H1 (cell line): ENCODE data around the gene DEDD2. TPM values are rescaled to one million over a fixed set of nuclear protein-coding genes. Genes with fewer than 3 reads are reported as not detected.

Experiments used
- CTCF ChIA-PET: fragments of 300-600 bp; sonication (Branson Sonifier 250); formaldehyde crosslinking; loops from one replicate; lab custom pipeline; 2021; ENCODE audit not compliant: partially characterized antibody; lab: Charles Lee
- POLR2A ChIA-PET: fragments of 300-600 bp; sonication (Branson Sonifier 250); formaldehyde crosslinking; loops from one replicate; lab custom pipeline; 2021; ENCODE audit warnings: inconsistent platforms; ENCODE audit not compliant: partially characterized antibody; lab: Charles Lee
- DNase-seq, 2 experiments: peaks; one replicate each; pipeline versions ENCODE4 v3.0.0 to v3.0.0-alpha.2; 2010 to 2022; ENCODE audit warnings: low spot score in 2 of 2, low read depth in 1 of 2, mixed read lengths in 1 of 2
- FAIRE-seq: peaks from 2 replicates; lab custom pipeline; 2011; peaks lifted over from hg19 to GRCh38; lab: Jason Lieb, UNC
- H2AFZ ChIP-seq: 2 replicates; pipeline ENCODE4 v1.8.1; 2012; ENCODE audit warnings: low read length, inconsistent platforms
- H2AK5ac ChIP-seq: 2 replicates; pipeline ENCODE4 v1.6.1; 2013; ENCODE audit warnings: low read depth, low read length
- H2BK120ac ChIP-seq: replicated peaks from 2 replicates; pipeline ENCODE3; 2013; ENCODE audit warnings: low read depth, low read length, inconsistent platforms
- H2BK12ac ChIP-seq: 2 replicates; pipeline ENCODE4 v1.6.1; 2013; ENCODE audit warnings: low read depth, low read length
- H2BK15ac ChIP-seq: 2 replicates; pipeline ENCODE4 v1.6.1; 2013; ENCODE audit warnings: low read length
- H2BK20ac ChIP-seq: 2 replicates; pipeline ENCODE4 v1.6.1; 2013; ENCODE audit warnings: low read length
- H2BK5ac ChIP-seq: 2 replicates; pipeline ENCODE4 v1.6.1; 2013; ENCODE audit warnings: low read depth, low read length
- H3K14ac ChIP-seq: 2 replicates; pipeline ENCODE4 v1.6.1; 2013; ENCODE audit warnings: inconsistent platforms; ENCODE audit not compliant: insufficient read length
- H3K18ac ChIP-seq: 2 replicates; pipeline ENCODE4 v1.6.1; 2013; ENCODE audit warnings: low read length; ENCODE audit errors: extremely low read depth
- H3K23ac ChIP-seq: 2 replicates; pipeline ENCODE4 v1.6.1; 2013; ENCODE audit warnings: inconsistent platforms; ENCODE audit not compliant: insufficient read length
- H3K23me2 ChIP-seq: 2 replicates; pipeline ENCODE4 v1.6.1; 2013; ENCODE audit warnings: low read depth, low read length
- H3K27ac ChIP-seq: 2 replicates; pipeline ENCODE4 v1.6.1; 2011; ENCODE audit warnings: low read depth, low read length, inconsistent platforms
- H3K27me3 ChIP-seq, 4 experiments: replicated peaks in 1 of 4; 1 replicate in 1 of 4; 2 replicates in 3 of 4; pipeline versions ENCODE4 v1.6.1 to v1.8.1; 2011 to 2013; ENCODE audit warnings: low read length in 3 of 4, mild to moderate bottlenecking in 3 of 4, inconsistent platforms in 2 of 4, mixed read lengths in 2 of 4, moderate library complexity in 1 of 4; ENCODE audit not compliant: control insufficient read depth in 3 of 4, insufficient read depth in 3 of 4; ENCODE audit errors: extremely low read depth in 1 of 4
- H3K36me3 ChIP-seq, 4 experiments: 2 replicates each; pipeline versions ENCODE4 v1.6.1 to v1.8.1; 2011 to 2013; ENCODE audit warnings: mild to moderate bottlenecking in 4 of 4, low read length in 3 of 4, moderate library complexity in 2 of 4, control low read depth in 1 of 4, inconsistent platforms in 1 of 4; ENCODE audit not compliant: insufficient read depth in 4 of 4, control insufficient read depth in 2 of 4
- H3K4ac ChIP-seq: replicated peaks from 2 replicates; pipeline ENCODE3; 2013; ENCODE audit warnings: low read length, low read depth, mixed read lengths, inconsistent platforms; ENCODE audit not compliant: insufficient read length
- H3K4me1 ChIP-seq, 4 experiments: replicated peaks in 1 of 4; 1 replicate in 1 of 4; 2 replicates in 3 of 4; pipeline versions ENCODE4 v1.6.1 to v1.8.1; 2011 to 2013; ENCODE audit warnings: low read length in 3 of 4, inconsistent platforms in 2 of 4, mixed read lengths in 1 of 4; ENCODE audit not compliant: insufficient read depth in 4 of 4, control insufficient read depth in 3 of 4
- H3K4me2 ChIP-seq, 2 experiments: 2 replicates each; pipeline versions ENCODE4 v1.6.1 to v1.8.1; 2011 to 2013; ENCODE audit warnings: low read depth in 2 of 2, low read length in 2 of 2, control low read depth in 1 of 2, inconsistent platforms in 1 of 2, mild to moderate bottlenecking in 1 of 2; ENCODE audit not compliant: insufficient read depth in 1 of 2
- H3K4me3 ChIP-seq, 4 experiments: fragments of 200-600, 300-600 bp in 1 of 4; sonication (generic), shearing (Covaris generic), sonication (Bioruptor Twin) in 1 of 4; 2 replicates each; pipeline versions ENCODE4 v1.5.1 to v1.8.1; 2011 to 2016; ENCODE audit warnings: low read length in 4 of 4, low read depth in 3 of 4, control low read depth in 2 of 4, inconsistent platforms in 2 of 4, mild to moderate bottlenecking in 2 of 4, mixed read lengths in 1 of 4, moderate library complexity in 1 of 4; ENCODE audit not compliant: insufficient read depth in 2 of 4; ENCODE audit errors: extremely low read depth in 1 of 4
- H3K56ac ChIP-seq: replicated peaks from 2 replicates; pipeline ENCODE3; 2013; ENCODE audit warnings: low read depth, mild to moderate bottlenecking, mixed read lengths, low read length, inconsistent platforms; ENCODE audit not compliant: insufficient read length
- H3K79me1 ChIP-seq: 2 replicates; pipeline ENCODE4 v1.6.1; 2013; ENCODE audit warnings: low read depth, low read length, control low read depth
- H3K79me2 ChIP-seq, 2 experiments: 2 replicates each; pipeline versions ENCODE4 v1.6.1 to v1.8.1; 2012 to 2013; ENCODE audit warnings: low read length in 2 of 2, mild to moderate bottlenecking in 2 of 2, inconsistent platforms in 1 of 2; ENCODE audit not compliant: insufficient read depth in 2 of 2, control insufficient read depth in 1 of 2
- H3K9ac ChIP-seq, 4 experiments: replicated peaks in 1 of 4; 1 replicate in 1 of 4; 2 replicates in 3 of 4; pipeline versions ENCODE4 v1.6.1 to v1.8.1; 2011 to 2013; ENCODE audit warnings: low read depth in 3 of 4, low read length in 3 of 4, control low read depth in 2 of 4, mild to moderate bottlenecking in 2 of 4, moderate library complexity in 2 of 4, inconsistent platforms in 1 of 4; ENCODE audit errors: extremely low read depth in 1 of 4
- H3K9me3 ChIP-seq, 2 experiments: 2 replicates each; pipeline versions ENCODE4 v1.6.1 to v1.8.1; 2012 to 2013; ENCODE audit warnings: mild to moderate bottlenecking in 2 of 2, moderate library complexity in 2 of 2, control low read depth in 1 of 2, inconsistent platforms in 1 of 2, low read depth in 1 of 2, low read length in 1 of 2, mixed read lengths in 1 of 2; ENCODE audit not compliant: insufficient read depth in 2 of 2
- H4K20me1 ChIP-seq, 2 experiments: replicated peaks in 1 of 2; 2 replicates each; pipeline versions ENCODE3 to v1.8.1; 2011 to 2013; ENCODE audit warnings: inconsistent platforms in 2 of 2, low read length in 2 of 2, mild to moderate bottlenecking in 1 of 2; ENCODE audit not compliant: insufficient read depth in 2 of 2, control insufficient read depth in 1 of 2
- H4K5ac ChIP-seq: 2 replicates; pipeline ENCODE4 v1.6.1; 2013; ENCODE audit warnings: low read length, low read depth, mixed read lengths, inconsistent platforms; ENCODE audit not compliant: insufficient read length
- H4K8ac ChIP-seq: 2 replicates; pipeline ENCODE4 v1.8.0; 2013; ENCODE audit warnings: mild to moderate bottlenecking, moderate library complexity, low read length, inconsistent platforms; ENCODE audit not compliant: insufficient read depth; ENCODE audit errors: extremely low read depth
- H4K91ac ChIP-seq: replicated peaks from 2 replicates; pipeline ENCODE3; 2013; ENCODE audit warnings: low read length, mixed read lengths, inconsistent platforms; ENCODE audit not compliant: insufficient read length
- CHD1 ChIP-seq: IDR thresholded peaks from 2 replicates; pipeline ENCODE4 v1.6.1; 2012; ENCODE audit warnings: low read depth, low read length, improper control_type of control experiment
- KDM1A ChIP-seq: fragments of 200-600, 300-600 bp; sonication (generic); IDR thresholded peaks from 2 replicates; pipeline ENCODE4 v1.7.1; 2016; ENCODE audit warnings: mild to moderate bottlenecking, low read length, borderline replicate concordance
- RAD21 ChIP-seq, 2 experiments: IDR thresholded peaks in 1 of 2; conservative IDR thresholded peaks in 1 of 2; 2 replicates each; pipeline ENCODE4 v1.6.1; 2011; ENCODE audit warnings: low read depth in 2 of 2, low read length in 2 of 2, improper control_type of control experiment in 1 of 2, inconsistent platforms in 1 of 2, mild to moderate bottlenecking in 1 of 2, moderate library complexity in 1 of 2
- RNF2 ChIP-seq: fragments of 200-900, 300-1000 bp; sonication (generic); IDR thresholded peaks from 2 replicates; pipeline ENCODE4 v1.7.1; 2016; ENCODE audit warnings: borderline replicate concordance, low read depth, mild to moderate bottlenecking, antibody characterized with exemption, low read length; ENCODE audit not compliant: poor library complexity, severe bottlenecking; ENCODE audit errors: missing control alignments
- SP1 ChIP-seq: IDR thresholded peaks from 2 replicates; pipeline ENCODE4 v1.6.1; 2011; ENCODE audit warnings: low read depth, low read length
- SP2 ChIP-seq: IDR thresholded peaks from 2 replicates; pipeline ENCODE4 v1.6.1; 2012; ENCODE audit warnings: mild to moderate bottlenecking, low read length, inconsistent platforms
- TAF7 ChIP-seq: optimal IDR thresholded peaks from 2 replicates; pipeline ENCODE3; 2011; ENCODE audit warnings: low read depth, mild to moderate bottlenecking, inconsistent platforms, low read length, moderate library complexity, borderline replicate concordance
- WGBS, 2 experiments: shearing (Covaris generic) in 1 of 2; methylation state at CpG; one replicate each; pipeline versions ENCODE4 v1.1.6 to v1.1.7; 2013 to 2015; ENCODE audit warnings: low lambda C conversion rate in 2 of 2, mixed read lengths in 2 of 2, inconsistent platforms in 1 of 2, low coverage in 1 of 2, missing lambda C conversion rate in 1 of 2; ENCODE audit not compliant: insufficient replicate concordance in 2 of 2, insufficient coverage in 1 of 2, insufficient read length in 1 of 2; ENCODE audit errors: extremely low coverage in 1 of 2, missing lambda C conversion rate in 1 of 2; 5-methylcytosine and 5-hydroxymethylcytosine counted together
- polyA plus RNA-seq, 7 experiments: library from polyadenylated mRNA; depleted of rRNA in 3 of 7; stranded (reverse) in 5 of 7; unstranded in 2 of 7; fragments of >200 nt in 5 of 7; fragments of 200-250 nt in 2 of 7; gene quantifications; 1 replicate in 5 of 7; 2 replicates in 1 of 7; 4 replicates in 1 of 7; pipeline versions ENCODE4 v1.2.1 to v1.2.3, GENCODE V29; 2011 to 2013; ENCODE audit warnings: missing spikeins in 2 of 7, mixed read lengths in 2 of 7
- total RNA-seq: library from RNA; stranded (reverse); fragmentation: NEBNext Ultra II Directional; extraction: Animal tissue kit (Norgen Biotek cat#: 25700); gene quantifications from 2 replicates; pipeline ENCODE4 v1.2.1, GENCODE V29; 2021

The DEDD2 gene
- total and polyA plus RNA-seq, 2 of the 8 experiments (the other 6 are each of a cell fraction or from before 2014, with no cell fraction given), result 37.8 to 65.0 TPM

GRCh38 chr19:42189133-42189532 is 28.3 kb downstream of the DEDD2 start:
- Histone ChIP-seq H3K9ac (no peak overlapping the region), H3K27me3 (peaks cover 0 to 3% (median 0%) of the 10 kb centered on the region in 4 experiments; a peak in 2 of 7 replicates), H2BK12ac (no peak overlapping the region), H3K4me2 (no peak overlapping the region), H3K23ac (no peak overlapping the region), H3K36me3 (no peaks in the 10 kb centered on the region), H3K18ac (no peak overlapping the region), H3K23me2 (peaks cover 1% of the 10 kb centered on the region; the same call in 1 of the 2 replicates), H3K4ac (no peak overlapping the region), H3K79me1 (no peaks in the 10 kb centered on the region), H2BK120ac (no peak overlapping the region), H2BK15ac (no peak overlapping the region), H3K4me1 (peaks cover 0 to 2% (median under 1%) of the 10 kb centered on the region in 4 experiments; a peak in 1 of 7 replicates), H3K27ac (no peak overlapping the region), H4K91ac (no peak overlapping the region), H2AFZ (no peak overlapping the region), H4K8ac (no peak overlapping the region), H2BK20ac (no peak overlapping the region), H3K14ac (no peak overlapping the region), H4K20me1 (no peaks in the 10 kb centered on the region), H3K4me3 (no peak overlapping the region), H2AK5ac (no peak overlapping the region), H3K9me3 (peaks cover 2 to 6% of the 10 kb centered on the region in 2 experiments; a peak in 1 of 4 replicates), H3K79me2 (no peaks in the 10 kb centered on the region), H3K56ac (no peak overlapping the region), H2BK5ac (no peak overlapping the region), H4K5ac (no peak overlapping the region)
- 86% methylated on average over 3 of the region's 3 CpGs; no CpG with 5 or more reads in 1 of the 2 experiments for WGBS, 2 experiments
- DNase-seq (no peak), FAIRE-seq (no peak)
- CTCF ChIA-PET, result interaction anchor here (0.8 to 2.1 kb wide), 5 partner anchors 13 to 231 kb away, joined by 3 to 12 read pairs (median 3); partner anchors contain the start of gene POU2F2
- TF ChIP-seq CHD1 (no peak), TAF7 (no peak), RNF2 (no peak), KDM1A (no peak), RAD21 (IDR thresholded peaks at IDR 0.05 in 1 of 2, conservative IDR thresholded peaks at IDR 0.05 in 1 of 2; ENCODE audit: low read depth in 2 of 2, low read length in 2 of 2) (no peak), SP2 (no peak), SP1 (no peak)
- POLR2A ChIA-PET, result interaction anchor here (0.8 to 1.6 kb wide), 2 partner anchors 32 to 56 kb away, joined by 3 to 4 read pairs; partner anchors contain the start of gene POU2F2
